Measurements from ENCODE around the gene MAGEA9.

Gene MAGEA9

GRCh38 chrX:149837167-149837566 lies 55.4 kb downstream of the MAGEA9 start:
- no peak overlapping the region for H3K4me3 ChIP-seq (ENCODE audit: low read depth, low read length)
- no peaks in the 10 kb centered on the region for H3K27me3 ChIP-seq
- H3K4me1 ChIP-seq = no peaks in the 10 kb centered on the region
- no peak for DNase-seq
- no peak for TF ChIP-seq CTCF (IDR thresholded peaks at IDR 0.05; ENCODE audit: low read depth, low read length)
- no peaks in the 10 kb centered on the region for H3K36me3 ChIP-seq
- H3K9me3 ChIP-seq = no peaks in the 10 kb centered on the region

All from BE2C (cell line).